B cell (primary cell): ENCODE results near the gene RAD23A. TPM values are rescaled to one million over a fixed set of nuclear protein-coding genes. Genes with fewer than 3 reads are reported as not detected.

Source experiments
- ATAC-seq: fragments of 200-7000 bp; cut with Tn5 transposase; one replicate; pipeline ENCODE4 v1.10.0; 2021; ENCODE audit warnings: low read depth, mild to moderate bottlenecking, moderate number of reproducible peaks, moderate library complexity
- CTCF ChIA-PET: fragments of 350-600 bp; sonication (Branson Sonifier 250); formaldehyde crosslinking; loops from one replicate; lab custom pipeline; 2021; ENCODE audit warnings: antibody characterized with exemption, inconsistent platforms; lab: Charles Lee
- POLR2A ChIA-PET: fragments of 350-600 bp; sonication (Branson Sonifier 250); formaldehyde crosslinking; loops from one replicate; lab custom pipeline; 2021; ENCODE audit warnings: antibody characterized with exemption; lab: Charles Lee
- DNase-seq: peaks from one replicate; pipeline ENCODE4 v3.0.0; 2013
- H2AFZ ChIP-seq: 2 replicates; pipeline ENCODE4 v1.6.1; 2012; ENCODE audit warnings: mild to moderate bottlenecking, low read depth, low read length; ENCODE audit not compliant: insufficient read depth, poor library complexity, severe bottlenecking
- H3K27ac ChIP-seq, 2 donors: 1 replicate in 1 of 2; 2 replicates in 1 of 2; pipeline ENCODE4 v1.5.1; 2012 to 2013; ENCODE audit warnings: low read length in 2 of 2, mild to moderate bottlenecking in 2 of 2, moderate library complexity in 1 of 2
- H3K27me3 ChIP-seq, 4 experiments: fragments of 200-600 bp in 1 of 4; sonication (generic) in 1 of 4; replicated peaks in 1 of 4; 1 replicate in 2 of 4; 2 replicates in 2 of 4; pipeline versions ENCODE4 v1.6.1 to v1.7.0; 2013 to 2016; ENCODE audit warnings: low read length in 3 of 4, mild to moderate bottlenecking in 2 of 4, mixed read lengths in 1 of 4, moderate library complexity in 1 of 4; ENCODE audit not compliant: insufficient read depth in 4 of 4, control insufficient read depth in 3 of 4; ENCODE audit errors: control extremely low read depth in 1 of 4
- H3K36me3 ChIP-seq, 2 experiments: replicated peaks in 1 of 2; 1 replicate in 1 of 2; 2 replicates in 1 of 2; pipeline versions ENCODE4 v1.6.1 to v1.7.1; 2013; ENCODE audit warnings: low read length in 1 of 2; ENCODE audit not compliant: insufficient read depth in 2 of 2, control insufficient read depth in 1 of 2; ENCODE audit errors: control extremely low read depth in 1 of 2, extremely low read depth in 1 of 2
- H3K4me1 ChIP-seq, 2 donors: fragments of 200-600 bp in 1 of 2; sonication (generic) in 1 of 2; 1 replicate in 1 of 2; 2 replicates in 1 of 2; pipeline versions ENCODE4 v1.5.1 to v1.6.1; 2013 to 2017; ENCODE audit warnings: low read length in 2 of 2; ENCODE audit not compliant: control insufficient read depth in 2 of 2, insufficient read depth in 2 of 2
- H3K4me2 ChIP-seq: replicated peaks from 2 replicates; pipeline ENCODE3; 2012; ENCODE audit warnings: mild to moderate bottlenecking, low read depth, low read length; ENCODE audit not compliant: poor library complexity, severe bottlenecking
- H3K4me3 ChIP-seq, 5 experiments: fragments of 200-600 bp in 1 of 5; sonication (generic) in 1 of 5; 1 replicate in 3 of 5; 2 replicates in 2 of 5; pipeline versions ENCODE4 v1.5.1 to v1.7.0; 2011 to 2016; ENCODE audit warnings: low read length in 4 of 5, mild to moderate bottlenecking in 4 of 5, low read depth in 2 of 5, control low read depth in 1 of 5, moderate library complexity in 1 of 5; ENCODE audit not compliant: insufficient read depth in 1 of 5; ENCODE audit errors: control extremely low read depth in 1 of 5, extremely low read depth in 1 of 5
- H3K79me2 ChIP-seq: fragments of 200-600 bp; sonication (generic); one replicate; pipeline ENCODE4 v1.6.0; 2016; ENCODE audit warnings: low read length; ENCODE audit not compliant: control insufficient read depth, insufficient read depth
- H3K9ac ChIP-seq: fragments of 200-600 bp; sonication (generic); 2 replicates; pipeline ENCODE4 v1.6.1; 2017; ENCODE audit warnings: mild to moderate bottlenecking, low read length, moderate library complexity
- H3K9me3 ChIP-seq, 3 donors: one replicate each; pipeline versions ENCODE4 v1.6.1 to v1.7.1; 2013; ENCODE audit warnings: low read length in 2 of 3; ENCODE audit not compliant: control insufficient read depth in 2 of 3, insufficient read depth in 1 of 3; ENCODE audit errors: control extremely low read depth in 1 of 3
- H4K20me1 ChIP-seq: 2 replicates; pipeline ENCODE4 v1.6.0; 2012; ENCODE audit warnings: mild to moderate bottlenecking, low read length; ENCODE audit not compliant: insufficient read depth, control insufficient read depth, poor library complexity, severe bottlenecking
- H3K27ac Mint-ChIP-seq: one replicate; pipeline ENCODE4 v1.8.0; 2021; ENCODE audit warnings: mixed read lengths
- H3K27me3 Mint-ChIP-seq: one replicate; pipeline ENCODE4 v1.8.0; 2021; ENCODE audit warnings: mixed read lengths
- H3K4me1 Mint-ChIP-seq: one replicate; pipeline ENCODE4 v1.8.0; 2021; ENCODE audit warnings: mixed read lengths
- H3K4me3 Mint-ChIP-seq: one replicate; pipeline ENCODE4 v1.8.0; 2021; ENCODE audit warnings: mixed read lengths
- H3K9me3 Mint-ChIP-seq: one replicate; pipeline ENCODE4 v1.8.0; 2022; ENCODE audit warnings: mixed read lengths; ENCODE audit not compliant: insufficient read depth
- EZH2 ChIP-seq: IDR thresholded peaks from 2 replicates; pipeline ENCODE4 v1.6.1; 2012; ENCODE audit warnings: borderline replicate concordance, low read depth, mild to moderate bottlenecking, moderate library complexity, low read length; ENCODE audit not compliant: insufficient read depth, poor library complexity, severe bottlenecking
- WGBS: methylation state at CpG from one replicate; pipeline ENCODE4 v1.1.5; 2013; ENCODE audit warnings: missing lambda C conversion rate; ENCODE audit not compliant: insufficient coverage; 5-methylcytosine and 5-hydroxymethylcytosine counted together
- intact Hi-C: fragments of 100-400 bp; cut with micrococcal nuclease; formaldehyde crosslinking; loops from one replicate; pipeline ENCODE4 v1.10.0; 2022
- polyA plus RNA-seq: library from polyadenylated mRNA; depleted of rRNA; stranded (reverse); fragments of >200 nt; gene quantifications from 2 replicates; pipeline ENCODE4 v1.2.3, GENCODE V29; 2012
- total RNA-seq, 2 donors: library from RNA; stranded (reverse); fragments of 120-200 nt in 1 of 2; gene quantifications; 1 replicate in 1 of 2; 2 replicates in 1 of 2; pipeline versions ENCODE4 v1.2.3 to v1.2.4, GENCODE V29; 2013 to 2022
- TF ChIP-seq, protein P1 (sequence below): fragments of 200-600 bp; IDR thresholded peaks from one replicate; pipeline ENCODE4 v1.8.0; 2022; ENCODE audit warnings: antibody characterized with exemption, mild to moderate bottlenecking

The RAD23A gene
- total and polyA plus RNA-seq, 2 donors (not counting 1 experiment from before 2014, with no cell fraction given): 100 to 106 TPM

DNA sequence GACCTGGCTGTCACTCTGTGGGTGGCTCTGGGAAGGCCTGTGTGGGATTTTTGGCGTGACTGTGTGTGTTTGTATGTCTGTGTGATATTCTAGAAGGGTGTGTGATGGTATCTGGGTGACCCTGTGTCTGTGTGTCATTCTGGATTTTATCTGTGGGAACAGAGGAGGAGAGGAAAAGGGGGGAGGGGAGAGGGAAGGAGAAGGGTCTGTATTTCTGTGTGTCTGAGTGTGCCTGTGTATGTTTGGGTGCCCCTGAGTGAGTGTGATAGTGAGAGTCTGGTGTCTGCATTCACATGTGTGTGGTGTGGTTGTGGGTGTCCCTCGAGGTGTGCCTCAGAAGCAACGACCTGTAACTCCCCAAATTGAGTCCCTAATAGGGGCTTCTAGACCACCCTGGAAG lies 41.5 kb downstream of the RAD23A start:
- no peak overlapping the region for H3K4me3 Mint-ChIP-seq
- Histone ChIP-seq H3K4me2 (no peak overlapping the region), H4K20me1 (no peaks in the 10 kb centered on the region), H3K9me3 (no peaks in the 10 kb centered on the region), H3K4me1 (peaks cover 26 to 32% of the 10 kb centered on the region in 2 donors), H3K79me2 (no peaks in the 10 kb centered on the region), H3K27ac (no peak overlapping the region), H3K27me3 (peaks cover 0 to 6% (median under 1%) of the 10 kb centered on the region in 4 experiments), H3K36me3 (no peaks in the 10 kb centered on the region), H2AFZ (no peak overlapping the region), H3K4me3 (no peak overlapping the region), H3K9ac (no peak overlapping the region)
- 90% methylated on average over 2 of the region's 3 CpGs for WGBS
- intact Hi-C loops: no loop called here
- no peak for ATAC-seq
- H3K9me3 Mint-ChIP-seq: no peaks in the 10 kb centered on the region
- ChIA-PET CTCF (no interaction called here), POLR2A (no interaction called here)
- H3K27me3 Mint-ChIP-seq: peaks cover 4% of the 10 kb centered on the region
- DNase-seq: no peak
- TF ChIP-seq EZH2: no peak
- TF ChIP-seq, protein P1, sequence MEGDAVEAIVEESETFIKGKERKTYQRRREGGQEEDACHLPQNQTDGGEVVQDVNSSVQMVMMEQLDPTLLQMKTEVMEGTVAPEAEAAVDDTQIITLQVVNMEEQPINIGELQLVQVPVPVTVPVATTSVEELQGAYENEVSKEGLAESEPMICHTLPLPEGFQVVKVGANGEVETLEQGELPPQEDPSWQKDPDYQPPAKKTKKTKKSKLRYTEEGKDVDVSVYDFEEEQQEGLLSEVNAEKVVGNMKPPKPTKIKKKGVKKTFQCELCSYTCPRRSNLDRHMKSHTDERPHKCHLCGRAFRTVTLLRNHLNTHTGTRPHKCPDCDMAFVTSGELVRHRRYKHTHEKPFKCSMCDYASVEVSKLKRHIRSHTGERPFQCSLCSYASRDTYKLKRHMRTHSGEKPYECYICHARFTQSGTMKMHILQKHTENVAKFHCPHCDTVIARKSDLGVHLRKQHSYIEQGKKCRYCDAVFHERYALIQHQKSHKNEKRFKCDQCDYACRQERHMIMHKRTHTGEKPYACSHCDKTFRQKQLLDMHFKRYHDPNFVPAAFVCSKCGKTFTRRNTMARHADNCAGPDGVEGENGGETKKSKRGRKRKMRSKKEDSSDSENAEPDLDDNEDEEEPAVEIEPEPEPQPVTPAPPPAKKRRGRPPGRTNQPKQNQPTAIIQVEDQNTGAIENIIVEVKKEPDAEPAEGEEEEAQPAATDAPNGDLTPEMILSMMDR: no peak
- no peak overlapping the region for H3K27ac Mint-ChIP-seq
- peaks cover 10% of the 10 kb centered on the region for H3K4me1 Mint-ChIP-seq

DNA sequence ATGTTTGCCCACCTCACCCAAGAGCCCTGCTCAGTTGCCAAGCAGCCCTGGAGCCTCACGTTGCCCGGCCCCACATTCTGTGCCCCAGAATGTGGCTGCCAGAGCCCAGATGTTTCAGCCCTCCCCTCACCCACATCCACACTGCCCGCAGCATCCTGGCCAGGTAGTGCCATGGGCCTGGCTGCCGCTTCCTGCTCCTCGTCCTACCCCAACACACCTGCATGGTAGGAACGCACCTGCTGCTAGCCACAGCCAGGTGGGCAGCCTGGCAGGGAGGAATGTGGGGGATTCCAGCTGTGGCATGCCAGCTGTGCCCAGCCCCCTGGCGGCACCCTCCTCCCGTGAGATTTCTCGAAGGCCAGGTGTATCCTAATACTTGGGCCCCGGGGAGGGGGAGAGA lies 42.1 kb downstream of the RAD23A start:
- ATAC-seq: no peak
- TF ChIP-seq EZH2: no peak
- TF ChIP-seq, protein P1: no peak
- intact Hi-C loops: no loop called here
- H3K4me1 ChIP-seq: peaks cover 24 to 29% of the 10 kb centered on the region in 2 donors
- ChIA-PET POLR2A (no interaction called here), CTCF (no interaction called here)
- Mint-ChIP-seq H3K4me1 (peaks cover 10% of the 10 kb centered on the region), H3K9me3 (no peaks in the 10 kb centered on the region), H3K4me3 (no peak overlapping the region), H3K27ac (no peak overlapping the region), H3K27me3 (peaks cover 4% of the 10 kb centered on the region)
- no peak overlapping the region for H3K4me2 ChIP-seq
- H3K9me3 ChIP-seq: no peaks in the 10 kb centered on the region
- no peak overlapping the region for H2AFZ ChIP-seq
- no peak overlapping the region for H3K4me3 ChIP-seq
- peaks cover 0 to 6% (median 0%) of the 10 kb centered on the region in 4 experiments for H3K27me3 ChIP-seq
- no peak overlapping the region for H3K27ac ChIP-seq
- H4K20me1 ChIP-seq: no peaks in the 10 kb centered on the region
- H3K36me3 ChIP-seq: no peaks in the 10 kb centered on the region
- H3K9ac ChIP-seq: no peak overlapping the region
- no peaks in the 10 kb centered on the region for H3K79me2 ChIP-seq
- WGBS: 30% methylated on average over 9 of the region's 10 CpGs
- no peak for DNase-seq
